Measurements from ENCODE around the gene KIF4A.
"Not testable (repeated sequence)": the region's sequence is repeated elsewhere in the genome, so short reads cannot be mapped to it uniquely, and the experiment has no call there.

- TF ChIP-seq CTCF, POLR2A (IDR thresholded peaks at IDR 0.05): not testable (repeated sequence)
Measured at GRCh38 chrX:70274029-70274428, 15.9 kb upstream of the KIF4A start.
